GM13976 (cell line): ENCODE data around the gene ALLC.

ENCODE experiments used
- DNase-seq: peaks from one replicate; pipeline ENCODE4 v3.0.0; 2012; ENCODE audit warnings: low spot score
- in situ Hi-C: fragments of 300-500 bp; cut with MboI; formaldehyde crosslinking; loops from one replicate; pipeline ENCODE4 v1.12.0; 2022; ENCODE audit warnings: low sequenced_read_pairs, mixed read lengths, inconsistent platforms; ENCODE audit not compliant: unreplicated experiment
- TF ChIP-seq, protein P1 (sequence below): IDR thresholded peaks from 2 replicates; pipeline ENCODE4 v1.5.1; 2012; ENCODE audit warnings: borderline replicate concordance, mild to moderate bottlenecking; ENCODE audit not compliant: insufficient read depth; ENCODE audit errors: extremely low read depth, missing control alignments, control extremely low read depth

Gene ALLC

DNA sequence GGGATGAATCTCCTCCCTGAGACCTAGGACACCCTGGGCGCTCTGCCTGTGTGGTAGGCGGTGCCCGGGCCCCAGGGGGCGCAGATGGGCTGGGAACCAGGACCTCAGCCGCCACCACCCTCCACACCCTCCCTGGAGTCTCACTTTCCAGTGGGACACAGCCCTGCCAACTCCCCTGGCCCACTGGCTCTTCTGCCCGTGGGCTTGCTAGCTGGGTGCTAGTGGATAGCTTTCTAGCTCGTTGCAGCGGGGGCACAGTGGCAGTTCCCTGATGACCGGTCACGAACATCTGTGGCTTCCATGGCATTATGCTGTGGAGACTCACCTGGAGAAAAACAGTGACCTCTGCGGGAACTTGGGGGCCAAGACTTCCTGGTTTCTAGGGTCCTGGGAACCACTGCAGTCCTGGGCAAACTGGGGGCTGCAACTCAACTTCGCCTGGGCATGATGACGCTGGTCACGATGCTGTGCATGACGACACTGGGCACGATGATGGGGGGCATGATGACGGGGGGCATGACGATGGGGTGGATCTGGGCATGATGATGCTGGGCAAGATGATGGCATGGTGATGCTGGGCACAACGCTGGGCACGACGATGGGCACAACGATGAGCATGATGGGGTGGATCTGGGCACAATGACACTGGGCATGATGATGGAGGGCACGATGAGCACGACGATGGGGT, 31.0 kb upstream of the ALLC start:
- DNase-seq: no peak
- TF ChIP-seq, protein P1, sequence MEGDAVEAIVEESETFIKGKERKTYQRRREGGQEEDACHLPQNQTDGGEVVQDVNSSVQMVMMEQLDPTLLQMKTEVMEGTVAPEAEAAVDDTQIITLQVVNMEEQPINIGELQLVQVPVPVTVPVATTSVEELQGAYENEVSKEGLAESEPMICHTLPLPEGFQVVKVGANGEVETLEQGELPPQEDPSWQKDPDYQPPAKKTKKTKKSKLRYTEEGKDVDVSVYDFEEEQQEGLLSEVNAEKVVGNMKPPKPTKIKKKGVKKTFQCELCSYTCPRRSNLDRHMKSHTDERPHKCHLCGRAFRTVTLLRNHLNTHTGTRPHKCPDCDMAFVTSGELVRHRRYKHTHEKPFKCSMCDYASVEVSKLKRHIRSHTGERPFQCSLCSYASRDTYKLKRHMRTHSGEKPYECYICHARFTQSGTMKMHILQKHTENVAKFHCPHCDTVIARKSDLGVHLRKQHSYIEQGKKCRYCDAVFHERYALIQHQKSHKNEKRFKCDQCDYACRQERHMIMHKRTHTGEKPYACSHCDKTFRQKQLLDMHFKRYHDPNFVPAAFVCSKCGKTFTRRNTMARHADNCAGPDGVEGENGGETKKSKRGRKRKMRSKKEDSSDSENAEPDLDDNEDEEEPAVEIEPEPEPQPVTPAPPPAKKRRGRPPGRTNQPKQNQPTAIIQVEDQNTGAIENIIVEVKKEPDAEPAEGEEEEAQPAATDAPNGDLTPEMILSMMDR: no peak
- in situ Hi-C loops: no loop called here

DNA sequence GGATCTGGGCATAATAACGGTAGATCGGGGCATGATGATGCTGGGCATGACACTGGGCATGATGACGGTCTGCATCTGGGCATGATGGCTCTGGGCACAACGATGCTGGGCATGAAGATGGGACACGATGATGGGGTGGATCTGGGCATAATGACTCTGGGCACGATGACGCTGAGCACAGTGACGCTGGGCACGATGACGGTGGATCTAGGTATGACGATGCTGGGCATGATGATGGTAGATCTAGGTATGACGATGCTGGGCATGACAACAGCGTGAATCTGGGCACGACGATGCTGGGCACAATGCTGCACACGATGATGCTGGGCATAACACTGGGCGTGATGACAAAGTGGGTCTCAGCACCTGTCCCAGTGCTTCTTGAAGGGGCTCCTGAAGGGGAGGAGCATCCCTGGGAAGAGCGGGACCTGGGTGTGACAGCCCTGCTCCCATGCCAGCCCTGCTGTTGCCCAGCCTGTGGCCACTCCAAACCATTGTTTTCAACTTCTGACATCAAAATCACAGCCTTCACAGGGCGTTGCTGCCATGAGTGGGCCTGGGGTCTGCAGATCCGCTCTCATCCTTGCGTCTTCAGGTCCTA, 30.4 kb upstream of the ALLC start:
- TF ChIP-seq, protein P1: no peak
- in situ Hi-C loops: no loop called here
- no peak for DNase-seq

DNA sequence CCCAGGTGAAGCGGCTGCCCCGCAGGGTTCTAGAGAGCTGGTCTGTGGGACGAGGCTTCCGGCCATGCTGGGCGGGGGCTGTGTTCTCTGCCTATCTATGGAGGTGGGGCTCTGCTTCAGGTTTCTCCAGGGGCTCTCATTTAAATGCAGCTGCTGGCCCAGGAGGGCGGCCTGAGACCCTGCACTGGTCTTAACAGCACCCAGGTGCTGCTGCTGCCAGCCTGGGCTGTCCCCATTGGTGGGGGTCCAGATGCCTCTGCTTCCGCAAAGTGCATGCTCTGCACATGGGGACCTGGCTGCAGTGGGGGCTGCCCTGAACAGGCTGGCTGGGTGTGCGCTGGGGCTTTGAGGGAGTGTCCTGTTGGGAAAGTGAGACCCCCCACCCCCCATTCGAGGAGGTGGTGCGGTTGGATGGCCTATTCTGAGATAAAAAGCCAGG, 29.7 kb upstream of the ALLC start:
- DNase-seq: no peak
- TF ChIP-seq, protein P1: no peak
- in situ Hi-C loops: no loop called here

DNA sequence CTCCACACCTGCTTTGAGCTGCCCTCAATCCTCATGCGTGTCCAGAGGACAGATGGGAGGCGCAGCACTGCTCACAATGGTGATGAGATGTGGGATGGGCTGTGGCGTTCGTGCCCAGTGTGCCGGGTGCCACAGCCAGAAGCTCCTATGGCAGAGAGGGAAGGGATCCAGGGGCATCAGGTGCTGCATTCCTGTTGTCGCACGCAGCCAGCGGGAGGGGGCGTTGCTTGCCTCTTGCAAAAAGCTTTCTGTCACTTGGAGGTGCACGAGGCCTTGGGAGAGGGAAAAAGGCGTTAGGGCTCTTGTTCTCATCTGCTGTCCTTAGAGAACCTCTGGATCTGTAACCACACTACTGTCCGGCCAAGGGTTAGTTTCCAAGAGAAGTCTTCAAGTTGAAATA, 29.2 kb upstream of the ALLC start:
- TF ChIP-seq, protein P1: peak; percentile 7
- in situ Hi-C loops: no loop called here
- no peak for DNase-seq

DNA sequence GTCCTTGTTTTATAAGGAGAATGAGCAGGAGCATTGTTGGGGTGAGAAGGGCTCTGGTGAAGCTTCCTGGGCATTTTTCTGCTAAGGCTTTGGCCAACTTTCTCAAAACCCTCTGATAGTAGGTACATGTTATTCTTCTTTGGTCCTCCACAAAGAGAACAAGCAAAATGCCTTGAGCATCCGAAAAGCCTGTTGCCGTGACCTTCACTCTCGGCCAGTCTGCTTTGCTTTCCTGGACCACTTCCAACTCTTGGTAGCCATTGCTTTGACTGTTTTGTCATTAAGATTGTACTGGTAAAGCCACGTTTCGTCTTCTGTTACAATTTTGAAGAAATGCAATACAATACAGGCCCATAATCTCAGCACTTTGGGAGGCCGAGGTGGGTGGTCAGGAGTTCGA, 27.4 kb upstream of the ALLC start:
- no peak for DNase-seq
- TF ChIP-seq, protein P1: no peak
- in situ Hi-C loops: no loop called here

DNA sequence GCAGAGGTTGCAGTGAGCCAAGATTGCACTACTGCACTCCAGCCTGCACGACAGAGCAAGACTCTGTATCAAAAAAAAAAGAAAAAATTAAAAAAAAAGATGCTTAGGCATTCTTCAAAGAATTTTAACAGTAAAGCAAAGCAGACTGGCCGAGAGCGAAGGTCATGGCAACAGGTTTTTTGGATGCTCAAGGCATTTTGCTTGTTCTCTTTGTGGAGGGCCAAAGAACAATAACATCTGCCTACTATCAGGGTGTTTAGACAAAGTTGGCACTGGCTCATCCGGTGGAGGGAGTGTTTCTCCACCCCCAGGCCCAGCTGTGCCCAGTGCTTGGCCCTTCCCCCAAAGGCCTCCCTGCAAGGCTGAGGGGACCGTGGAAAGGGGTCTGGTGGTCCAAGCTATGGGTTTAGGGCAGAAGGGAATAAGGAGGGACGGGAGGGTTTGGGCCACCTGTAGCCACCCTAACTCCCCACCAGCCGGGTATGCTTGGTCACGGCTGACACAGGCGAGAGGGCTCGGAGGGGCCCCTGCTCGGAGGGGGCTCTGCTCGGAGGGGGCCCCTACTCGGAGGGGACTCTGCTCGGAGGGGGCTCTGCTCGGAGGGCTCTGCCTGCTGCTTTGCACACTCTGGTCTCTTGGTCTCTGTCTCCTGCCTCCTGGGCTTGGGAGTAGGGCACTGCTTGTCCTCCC, 26.7 kb upstream of the ALLC start:
- TF ChIP-seq, protein P1: no peak
- no peak for DNase-seq
- in situ Hi-C loops: no loop called here
